GM12892 (cell line): ENCODE results near the gene ZMYND8.

Source experiments
- POLR2A ChIP-seq: IDR thresholded peaks from 2 replicates; pipeline ENCODE4 v1.6.1; 2011; ENCODE audit warnings: low read depth, low read length, control low read depth
- POLR2AphosphoS5 ChIP-seq: IDR thresholded peaks from 2 replicates; pipeline ENCODE4 v1.6.1; 2011; ENCODE audit warnings: low read depth, low read length, control low read depth

- TF ChIP-seq POLR2AphosphoS5, result no peak
- TF ChIP-seq POLR2A, result no peak
Measured at GRCh38 chr20:47160240-47160639, 196.3 kb downstream of the ZMYND8 start.
